H1 (cell line): ENCODE results near the gene FGF3. TPM values are rescaled to one million over a fixed set of nuclear protein-coding genes. Genes with fewer than 3 reads are reported as not detected.
A peak's percentile ranks its signal among the peaks of the same experiment; 100 is the strongest.

ENCODE experiments used
- ATF2 ChIP-seq: IDR thresholded peaks from 2 replicates; pipeline ENCODE4 v1.6.1; 2012; ENCODE audit warnings: low read length, inconsistent platforms
- ATF3 ChIP-seq: IDR thresholded peaks from 2 replicates; pipeline ENCODE4 v1.6.1; 2011; ENCODE audit warnings: low read depth, mild to moderate bottlenecking, low read length; ENCODE audit not compliant: insufficient read depth
- CEBPB ChIP-seq: IDR thresholded peaks from 2 replicates; pipeline ENCODE4 v1.6.1; 2012; ENCODE audit warnings: low read depth, low read length
- CHD1 ChIP-seq: IDR thresholded peaks from 2 replicates; pipeline ENCODE4 v1.6.1; 2012; ENCODE audit warnings: low read depth, low read length, improper control_type of control experiment
- E2F6 ChIP-seq: IDR thresholded peaks from 2 replicates; pipeline ENCODE4 v1.6.1; 2012; ENCODE audit warnings: inconsistent platforms
- EGR1 ChIP-seq: IDR thresholded peaks from 2 replicates; pipeline ENCODE4 v1.6.1; 2011; ENCODE audit warnings: low read depth, low read length, borderline replicate concordance
- GABPA ChIP-seq: IDR thresholded peaks from 2 replicates; pipeline ENCODE4 v1.6.1; 2011; ENCODE audit warnings: mild to moderate bottlenecking, low read length, moderate library complexity, borderline replicate concordance; ENCODE audit not compliant: insufficient read depth
- JUN ChIP-seq: IDR thresholded peaks from 2 replicates; pipeline ENCODE4 v1.6.1; 2011; ENCODE audit warnings: low read depth, mild to moderate bottlenecking, improper control_type of control experiment, low read length
- JUND ChIP-seq: IDR thresholded peaks from 2 replicates; pipeline ENCODE4 v1.6.1; 2011; ENCODE audit warnings: mild to moderate bottlenecking, improper control_type of control experiment, low read length
- KDM4A ChIP-seq: IDR thresholded peaks from one replicate; pipeline ENCODE4 v1.7.1; 2012; ENCODE audit warnings: low read depth, mild to moderate bottlenecking, moderate library complexity, low read length, inconsistent platforms; ENCODE audit not compliant: severe bottlenecking
- MAX ChIP-seq: IDR thresholded peaks from 2 replicates; pipeline ENCODE4 v1.6.1; 2012; ENCODE audit warnings: inconsistent platforms
- NRF1 ChIP-seq: IDR thresholded peaks from 2 replicates; pipeline ENCODE4 v1.6.1; 2011; ENCODE audit warnings: mild to moderate bottlenecking, low read depth, low read length, improper control_type of control experiment
- RAD21 ChIP-seq, 2 experiments: IDR thresholded peaks in 1 of 2; conservative IDR thresholded peaks in 1 of 2; 2 replicates each; pipeline ENCODE4 v1.6.1; 2011; ENCODE audit warnings: low read depth in 2 of 2, low read length in 2 of 2, improper control_type of control experiment in 1 of 2, inconsistent platforms in 1 of 2, mild to moderate bottlenecking in 1 of 2, moderate library complexity in 1 of 2
- RNF2 ChIP-seq: fragments of 200-900, 300-1000 bp; sonication (generic); IDR thresholded peaks from 2 replicates; pipeline ENCODE4 v1.7.1; 2016; ENCODE audit warnings: borderline replicate concordance, low read depth, mild to moderate bottlenecking, antibody characterized with exemption, low read length; ENCODE audit not compliant: poor library complexity, severe bottlenecking; ENCODE audit errors: missing control alignments
- SIRT6 ChIP-seq: IDR thresholded peaks from one replicate; pipeline ENCODE4 v1.7.1; 2012; ENCODE audit warnings: low read length, inconsistent platforms
- SP2 ChIP-seq: IDR thresholded peaks from 2 replicates; pipeline ENCODE4 v1.6.1; 2012; ENCODE audit warnings: mild to moderate bottlenecking, low read length, inconsistent platforms
- TAF7 ChIP-seq: optimal IDR thresholded peaks from 2 replicates; pipeline ENCODE3; 2011; ENCODE audit warnings: low read depth, mild to moderate bottlenecking, inconsistent platforms, low read length, moderate library complexity, borderline replicate concordance
- TBP ChIP-seq: IDR thresholded peaks from 2 replicates; pipeline ENCODE4 v1.6.1; 2011; ENCODE audit warnings: low read depth, low read length, improper control_type of control experiment
- TEAD4 ChIP-seq: IDR thresholded peaks from 2 replicates; pipeline ENCODE4 v1.6.1; 2012; ENCODE audit warnings: low read depth, low read length, inconsistent platforms, mixed read lengths
- USF2 ChIP-seq: IDR thresholded peaks from 2 replicates; pipeline ENCODE4 v1.6.1; 2011; ENCODE audit warnings: low read length, improper control_type of control experiment
- YY1 ChIP-seq: IDR thresholded peaks from 2 replicates; pipeline ENCODE4 v1.6.1; 2011; ENCODE audit warnings: low read depth, mild to moderate bottlenecking, low read length
- polyA plus RNA-seq, 7 experiments: library from polyadenylated mRNA; depleted of rRNA in 3 of 7; stranded (reverse) in 5 of 7; unstranded in 2 of 7; fragments of >200 nt in 5 of 7; fragments of 200-250 nt in 2 of 7; gene quantifications; 1 replicate in 5 of 7; 2 replicates in 1 of 7; 4 replicates in 1 of 7; pipeline versions ENCODE4 v1.2.1 to v1.2.3, GENCODE V29; 2011 to 2013; ENCODE audit warnings: missing spikeins in 2 of 7, mixed read lengths in 2 of 7
- total RNA-seq: library from RNA; stranded (reverse); fragmentation: NEBNext Ultra II Directional; extraction: Animal tissue kit (Norgen Biotek cat#: 25700); gene quantifications from 2 replicates; pipeline ENCODE4 v1.2.1, GENCODE V29; 2021

FGF3 gene
- total and polyA plus RNA-seq, 2 of the 8 experiments (the other 6 are each of a cell fraction or from before 2014, with no cell fraction given) = not detected

GRCh38 chr11:69799582-69799981 is 19.6 kb downstream of the FGF3 start (continued):
- TF ChIP-seq E2F6 (peak; percentile 54; the same call in 1 of the 2 replicates), EGR1 (no peak), JUND (no peak), TEAD4 (peak; percentile 75), RNF2 (no peak), MAX (0 out of 2 replicates have a peak, but pooled peaks have one; percentile 23), JUN (no peak), CHD1 (no peak), CEBPB (no peak), ATF3 (peak; percentile 83), SP2 (no peak), TBP (no peak), RAD21 (IDR thresholded peaks at IDR 0.05 in 1 of 2, conservative IDR thresholded peaks at IDR 0.05 in 1 of 2; ENCODE audit: low read depth in 2 of 2, low read length in 2 of 2) (no peak), KDM4A (no peak), GABPA (no peak), TAF7 (no peak), USF2 (peak; percentile 92), ATF2 (no peak), NRF1 (no peak), SIRT6 (no peak), YY1 (peak; percentile 70; the same call in 1 of the 2 replicates)
